Glomerular endothelial cell (primary cell): ENCODE measurements around the gene DNAJC18. TPM values are rescaled to one million over a fixed set of nuclear protein-coding genes. Genes with fewer than 3 reads are reported as not detected.
"Not testable (repeated sequence)": the region's sequence is repeated elsewhere in the genome, so short reads cannot be mapped to it uniquely, and the experiment has no call there.

Source experiments
- DNase-seq: peaks from one replicate; pipeline ENCODE4 v3.0.0-alpha.2; 2011; ENCODE audit warnings: low read depth, low spot score; ENCODE audit errors: extremely low read depth
- total RNA-seq: library from RNA; depleted of rRNA; stranded (reverse); fragments of >200 nt; gene quantifications from 2 replicates; pipeline ENCODE4 v1.2.3, GENCODE V29; 2015

DNAJC18 gene
- total RNA-seq, 1 donor from 2014 or later: 16.7 TPM

GRCh38 chr5:139389701-139390638 is 49.4 kb downstream of the DNAJC18 start, which contains the start of gene MZB1:
Gene MZB1, minus strand, starts transcription at chr5:139389913. Its CDS starts 57 bp downstream, at chr5:139389856.
- DNase-seq: no peak

- no peak for DNase-seq
Measured at GRCh38 chr5:139388198-139388821, 51.0 kb downstream of the DNAJC18 start.

DNA sequence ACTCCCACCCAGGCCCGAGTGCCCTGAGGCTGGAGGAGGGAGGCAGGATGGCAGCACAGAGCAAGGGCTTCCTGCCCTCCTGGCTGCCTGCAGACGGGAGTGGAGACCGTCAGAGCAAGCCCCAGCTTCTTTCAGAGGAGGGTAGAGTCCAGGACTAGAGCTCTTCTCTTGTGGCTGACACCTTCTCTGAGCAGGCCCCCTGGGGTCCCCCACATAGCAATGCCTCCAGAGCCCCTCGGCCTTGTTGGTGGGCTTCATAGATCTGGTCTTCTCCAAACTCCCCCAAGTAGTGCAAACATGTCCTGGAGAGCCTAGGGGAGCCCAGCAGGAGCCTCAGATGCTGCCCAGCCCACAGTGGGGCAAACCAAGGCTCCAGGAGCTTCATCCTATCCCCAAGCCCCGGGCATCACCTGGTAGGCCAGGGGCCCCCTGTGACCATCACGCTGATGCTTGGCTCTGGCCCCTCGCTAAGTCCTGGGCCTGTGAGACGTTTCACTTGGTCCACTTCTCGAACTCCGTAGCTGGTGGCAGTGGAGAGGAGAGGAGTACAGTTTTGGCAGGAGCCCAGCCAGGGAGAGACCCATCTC is 51.6 kb downstream of the DNAJC18 start:
- DNase-seq: no peak

DNA sequence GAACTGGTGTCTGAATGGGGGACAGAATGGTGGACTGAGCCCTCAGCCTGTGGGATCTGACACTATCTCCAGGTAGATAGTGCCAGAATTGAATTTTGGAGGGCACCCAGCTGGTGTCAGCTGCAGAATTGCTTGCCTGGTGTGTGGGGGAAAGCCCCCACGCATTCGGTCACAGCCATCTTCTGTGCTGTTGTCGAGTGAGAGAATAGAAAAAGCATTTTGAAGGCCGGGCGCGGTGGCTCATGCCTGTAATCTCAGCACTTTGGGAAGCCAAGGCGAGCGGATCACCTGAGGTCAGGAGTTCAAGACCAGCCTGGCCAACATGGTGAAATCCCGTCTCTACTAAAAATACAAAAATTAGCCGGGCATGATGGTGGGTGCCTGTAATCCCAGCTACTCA is 52.4 kb downstream of the DNAJC18 start:
- not testable (repeated sequence) for DNase-seq

DNA sequence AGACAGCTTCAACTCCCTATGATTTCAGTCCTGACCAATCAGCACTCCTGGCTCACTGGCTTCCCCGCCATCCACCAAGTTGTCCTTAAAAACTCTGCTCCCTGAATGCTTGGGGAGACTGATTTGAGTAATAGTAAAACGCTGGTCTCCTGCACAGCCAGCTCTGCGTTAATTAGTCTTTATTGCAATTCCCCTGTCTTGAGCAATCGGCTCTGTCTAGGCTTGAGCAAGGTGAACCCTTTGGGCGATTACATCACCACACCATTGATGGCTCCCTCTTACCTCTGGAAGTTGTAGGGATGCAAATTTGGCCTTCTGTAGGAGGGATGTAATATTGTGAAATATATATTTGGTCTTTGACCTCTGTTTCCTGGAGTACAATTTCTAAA is 53.3 kb downstream of the DNAJC18 start:
- DNase-seq: no peak

- no peak for DNase-seq
Measured at GRCh38 chr5:139385061-139386049, 54.0 kb downstream of the DNAJC18 start.

- DNase-seq: no peak
Measured at GRCh38 chr5:139384591-139385051, 54.7 kb downstream of the DNAJC18 start.

- DNase-seq: no peak
Measured at GRCh38 chr5:139383993-139384590, 55.2 kb downstream of the DNAJC18 start.

DNA sequence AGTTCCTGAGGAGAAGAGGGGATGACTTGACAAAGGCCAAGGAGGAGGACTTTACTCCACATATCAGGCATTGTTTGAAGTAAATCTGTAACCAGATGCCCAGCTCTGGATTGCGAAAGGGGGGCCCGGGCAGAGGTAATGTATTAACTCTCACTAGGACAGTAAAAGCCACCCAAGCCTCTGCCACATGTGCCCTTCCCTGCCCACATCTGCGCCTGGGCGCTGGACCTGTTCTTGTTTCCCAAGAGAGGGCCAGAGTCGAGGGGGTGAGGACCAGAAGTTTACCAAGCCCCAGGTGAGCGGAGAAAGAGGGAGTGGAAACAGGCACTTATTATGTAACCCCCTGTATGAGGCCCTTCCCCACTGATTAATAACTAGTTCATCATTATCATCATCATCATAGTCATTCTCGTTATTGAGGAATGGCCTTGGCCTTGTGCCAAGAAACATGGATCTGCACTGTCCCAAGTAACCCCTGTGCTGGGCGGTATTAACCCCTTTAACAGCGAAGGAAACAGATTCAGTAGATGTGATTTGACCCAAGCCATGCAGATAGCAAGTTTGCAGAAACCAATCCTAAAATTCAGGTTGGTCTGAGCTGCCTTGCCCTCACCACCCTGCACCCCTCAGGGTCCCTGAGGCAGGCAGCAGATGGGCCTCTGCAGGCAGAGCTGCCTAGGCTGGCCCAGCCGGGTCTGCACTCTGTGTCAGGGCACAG is 55.9 kb downstream of the DNAJC18 start, which contains the start of gene SLC23A1:
TSS of gene SLC23A1 (minus strand) at position 23 of the 718 bp plus-strand sequence. CDS start 44 bp downstream, outside the sequence.
- no peak for DNase-seq

DNA sequence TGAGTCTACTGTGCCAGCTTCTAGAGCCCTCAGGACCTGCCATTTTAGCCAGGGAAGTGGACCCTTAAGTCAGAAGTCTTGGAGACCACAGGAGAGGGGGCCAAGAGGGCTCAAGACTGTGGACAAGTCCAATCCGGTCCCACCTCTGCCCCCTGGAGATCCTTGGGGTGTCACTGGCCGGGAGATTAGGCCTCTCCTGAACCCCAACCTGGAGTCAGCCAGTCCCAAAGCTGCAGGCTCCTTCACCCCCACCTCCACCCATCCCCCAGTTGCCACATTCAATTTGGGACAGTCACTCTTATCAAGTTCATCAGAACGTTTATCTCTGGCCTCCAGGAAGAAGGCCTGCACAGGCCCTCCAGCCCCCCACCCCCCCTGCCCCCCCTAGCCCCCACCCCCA is 56.5 kb downstream of the DNAJC18 start:
- no peak for DNase-seq

- DNase-seq: no peak
Measured at GRCh38 chr5:139381837-139382761, 57.2 kb downstream of the DNAJC18 start.

- DNase-seq: no peak
Measured at GRCh38 chr5:139379626-139380449, 59.5 kb downstream of the DNAJC18 start.

GRCh38 chr5:139378941-139379361 is 60.4 kb downstream of the DNAJC18 start:
- no peak for DNase-seq

GRCh38 chr5:139378101-139378825 is 61.1 kb downstream of the DNAJC18 start:
- DNase-seq: no peak

DNA sequence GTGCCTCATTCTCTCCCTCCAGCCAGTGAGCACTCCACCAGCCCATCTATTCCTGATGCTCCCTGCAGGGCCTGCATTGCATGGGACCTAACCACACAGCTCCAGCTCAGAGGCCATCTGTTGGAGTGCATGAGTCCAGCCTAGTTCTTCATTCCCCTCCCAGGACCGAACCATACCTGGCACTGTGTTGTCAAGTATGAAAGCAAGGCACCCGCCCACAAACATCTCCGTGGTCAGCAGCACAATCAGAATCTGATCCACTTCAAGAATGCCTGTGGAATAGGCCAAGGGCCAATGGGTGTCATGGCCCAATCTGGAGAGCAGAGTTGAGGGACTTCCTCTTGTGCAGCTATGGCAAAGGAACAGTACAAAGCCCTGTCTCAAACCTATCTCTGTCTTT is 62.1 kb downstream of the DNAJC18 start:
- no peak for DNase-seq

GRCh38 chr5:139376364-139376763 is 63.0 kb downstream of the DNAJC18 start:
- no peak for DNase-seq
